GM12891 (cell line): ENCODE data around the gene DDIT4L.

ENCODE experiments used
- POLR2A ChIP-seq: IDR thresholded peaks from 2 replicates; pipeline ENCODE4 v1.6.1; 2011; ENCODE audit warnings: low read depth, low read length, control low read depth
- POLR2AphosphoS5 ChIP-seq: IDR thresholded peaks from 2 replicates; pipeline ENCODE4 v1.6.1; 2011; ENCODE audit warnings: low read depth, low read length, control low read depth
- SPI1 ChIP-seq: IDR thresholded peaks from 2 replicates; pipeline ENCODE4 v1.6.1; 2011; ENCODE audit warnings: low read depth, low read length, control low read depth

DNA sequence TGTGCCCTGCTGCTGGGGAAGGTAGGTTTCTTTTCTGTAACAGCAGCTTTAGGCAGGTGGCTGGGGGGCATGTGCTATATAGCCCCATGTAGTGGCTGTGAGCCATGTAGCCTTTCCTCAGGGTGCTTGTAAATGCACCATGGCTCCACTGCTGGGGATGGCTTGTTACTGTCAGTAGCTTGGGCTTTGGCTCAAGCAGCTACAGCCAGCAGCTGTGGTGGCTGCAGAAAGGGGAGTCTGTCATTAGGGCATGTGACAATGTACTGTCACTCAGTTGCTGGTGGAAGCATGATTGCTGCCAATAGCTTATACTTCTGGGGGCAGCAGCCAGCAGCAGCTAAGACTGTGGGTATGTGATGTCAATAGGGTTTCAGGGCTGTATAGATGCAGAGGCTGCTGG lies 33.9 kb upstream of the DDIT4L start:
- TF ChIP-seq POLR2A, result no peak
- TF ChIP-seq POLR2AphosphoS5, result no peak
- TF ChIP-seq SPI1, result no peak
